HG03060 (cell line): Measurements from ENCODE around the gene DNAH14.
"Not testable (repeated sequence)": the region's sequence is repeated elsewhere in the genome, so short reads cannot be mapped to it uniquely, and the experiment has no call there.

Source experiments
- ATAC-seq: cut with Tn5 transposase; IDR thresholded peaks from one replicate; pipeline ENCODE4 v1.9.1; 2021; ENCODE audit warnings: low read depth, moderate number of reproducible peaks; ENCODE audit not compliant: unreplicated experiment

DNAH14 gene

DNA sequence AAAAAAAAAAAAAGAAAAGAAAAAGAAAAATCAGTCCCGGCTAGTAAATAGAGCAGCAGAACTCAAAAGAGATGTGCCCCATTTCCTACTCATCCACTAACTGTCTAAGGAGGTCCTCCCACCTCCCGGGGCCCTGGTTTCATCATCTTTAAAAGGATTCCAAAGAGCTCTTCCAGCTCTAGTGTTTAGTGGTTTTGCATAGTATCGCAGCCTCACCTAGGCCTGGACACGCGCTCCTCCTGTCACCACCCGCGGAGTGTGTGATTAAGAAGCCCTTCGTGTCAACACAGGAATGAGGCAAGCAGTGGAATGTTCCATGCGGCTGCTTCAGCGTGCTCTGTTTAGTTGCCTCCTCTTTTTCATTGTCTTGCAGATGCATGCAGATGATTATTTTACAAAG is 449.4 kb downstream of the DNAH14 start:
- ATAC-seq, result no peak

DNA sequence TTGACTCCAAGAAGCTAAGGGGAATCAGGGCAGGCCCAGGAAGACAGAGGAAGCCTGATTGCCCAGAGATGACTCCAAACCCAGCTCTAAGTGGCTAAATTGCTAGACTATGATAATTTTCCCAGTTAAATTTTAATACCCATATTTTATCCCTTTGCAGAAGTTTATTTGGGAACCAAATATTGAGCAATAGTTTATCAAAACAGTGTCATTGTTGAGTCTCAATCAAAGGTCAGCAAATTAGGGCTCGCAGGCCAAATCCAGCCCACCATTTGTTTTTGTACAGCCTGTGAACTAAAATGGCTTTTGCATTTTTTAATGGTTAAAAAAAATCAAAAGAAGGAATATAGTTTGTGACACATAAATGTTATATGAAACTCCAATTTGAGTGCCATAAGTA is 451.2 kb downstream of the DNAH14 start:
- no peak for ATAC-seq

DNA sequence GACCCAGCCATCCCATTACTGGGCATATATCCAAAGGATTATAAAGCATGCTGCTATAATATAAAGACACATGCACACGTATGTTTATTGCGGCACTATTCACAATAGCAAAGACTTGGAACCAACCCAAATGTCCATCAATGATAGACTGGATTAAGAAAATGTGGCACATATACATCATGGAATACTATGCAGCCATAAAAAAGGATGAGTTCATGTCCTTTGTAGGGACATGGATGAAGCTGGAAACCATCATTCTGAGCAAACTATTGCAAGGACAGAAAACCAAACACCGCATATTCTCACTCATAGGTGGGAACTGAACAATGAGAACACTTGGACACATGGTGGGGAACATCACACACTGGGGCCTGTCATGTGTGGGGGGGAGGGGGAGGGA is 457.4 kb downstream of the DNAH14 start:
- ATAC-seq, result not testable (repeated sequence)

DNA sequence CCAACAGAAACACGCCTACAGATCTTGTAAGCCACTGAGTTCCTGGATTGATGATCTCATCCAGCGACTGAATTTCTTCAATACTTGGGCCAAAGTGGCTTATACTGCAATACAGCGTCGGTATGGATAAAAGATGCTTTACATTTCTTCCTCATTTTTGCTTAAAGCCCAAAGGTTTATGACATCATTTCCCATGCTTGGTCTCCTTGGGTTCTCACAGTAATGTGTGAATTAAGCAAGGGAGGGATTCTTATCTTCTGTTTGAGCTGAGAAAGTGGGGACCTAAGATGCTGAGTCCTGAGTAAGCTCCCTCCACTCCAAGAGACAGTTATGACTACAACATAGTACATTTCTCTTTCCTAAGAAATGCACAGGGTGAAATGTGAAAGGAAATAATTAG is 458.9 kb downstream of the DNAH14 start:
- no peak for ATAC-seq

DNA sequence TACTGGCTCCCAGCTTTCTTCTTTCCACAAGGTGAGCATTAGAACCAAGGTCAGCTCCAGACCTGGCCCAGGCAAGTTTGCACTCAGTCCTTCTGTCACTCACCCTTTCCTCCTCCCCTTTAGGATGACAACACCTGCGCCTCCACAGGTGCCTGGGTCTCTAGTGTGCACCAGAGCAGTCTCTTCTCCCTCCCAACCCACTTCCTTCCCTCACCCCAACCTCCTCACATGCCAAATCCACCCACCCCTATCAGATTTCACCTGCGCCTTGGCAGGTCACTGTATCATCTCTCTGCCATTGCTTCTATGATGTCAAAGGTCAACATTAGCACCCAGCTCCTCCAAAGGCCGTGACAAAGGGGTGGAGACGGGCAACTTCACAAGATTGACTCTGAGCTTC is 460.4 kb downstream of the DNAH14 start:
- ATAC-seq, result no peak

GRCh38 chr1:225396357-225396756 is 466.9 kb downstream of the DNAH14 start:
- ATAC-seq, result no peak

DNA sequence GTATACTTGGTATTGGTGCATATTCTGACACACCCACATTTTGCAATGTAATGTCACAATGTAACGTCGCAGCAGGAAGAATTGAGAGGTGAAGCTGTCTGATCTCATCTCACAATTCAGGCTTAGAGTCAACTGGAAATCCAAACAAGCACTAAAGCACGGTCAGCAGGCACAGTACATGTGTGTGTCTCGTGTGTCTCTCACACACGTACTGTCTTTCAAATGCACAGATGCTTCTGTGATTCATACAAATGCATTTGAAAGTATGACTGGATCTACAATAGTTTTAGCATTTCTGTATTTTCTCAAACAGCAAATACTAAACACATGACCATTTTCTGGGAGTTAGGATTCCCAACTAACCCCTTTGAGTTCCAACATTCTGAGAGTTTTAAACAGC is 471.5 kb downstream of the DNAH14 start:
- no peak for ATAC-seq

- ATAC-seq, result no peak
Observed at GRCh38 chr1:225406976-225407725, 477.7 kb downstream of the DNAH14 start.

GRCh38 chr1:225407755-225408154 is 478.3 kb downstream of the DNAH14 start:
- no peak for ATAC-seq

DNA sequence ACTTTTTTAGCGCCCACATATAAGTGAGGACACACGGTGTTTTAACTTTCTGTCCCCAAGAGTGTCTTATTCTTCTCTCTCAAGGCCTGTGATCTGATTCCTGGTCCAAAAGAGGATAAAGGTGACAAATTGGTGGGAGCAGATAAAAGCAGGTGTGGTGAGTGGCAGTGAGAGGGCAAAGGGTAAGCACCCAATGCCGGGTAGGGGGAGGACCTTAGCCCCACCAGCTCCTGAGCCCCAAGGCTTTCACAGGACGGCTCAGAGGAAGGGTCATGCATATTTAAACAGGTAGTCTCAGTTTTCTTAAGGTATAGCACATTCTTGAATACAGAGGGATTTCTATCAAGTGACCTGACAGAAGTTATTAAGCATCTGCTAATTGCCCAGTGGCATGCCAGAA is 478.8 kb downstream of the DNAH14 start:
- ATAC-seq, result no peak

DNA sequence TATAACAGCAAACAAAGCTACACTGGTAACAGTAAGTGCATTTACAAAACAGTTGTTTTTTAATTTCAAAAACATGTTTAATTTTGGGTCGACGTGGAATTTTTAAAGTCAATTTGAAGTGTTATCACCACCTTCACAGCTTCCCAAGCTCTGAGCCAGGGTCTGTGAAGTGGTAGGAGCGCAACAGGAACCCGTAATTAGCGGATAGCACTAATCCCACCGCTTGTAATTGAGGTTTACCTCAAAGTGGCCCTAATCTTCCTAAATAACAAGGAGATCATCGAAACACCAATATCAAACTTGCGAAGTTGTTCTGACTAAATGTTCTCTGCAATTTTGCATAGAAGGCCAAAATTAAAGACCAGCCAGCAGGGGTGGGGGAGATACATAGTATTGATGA is 479.6 kb downstream of the DNAH14 start:
- no peak for ATAC-seq

DNA sequence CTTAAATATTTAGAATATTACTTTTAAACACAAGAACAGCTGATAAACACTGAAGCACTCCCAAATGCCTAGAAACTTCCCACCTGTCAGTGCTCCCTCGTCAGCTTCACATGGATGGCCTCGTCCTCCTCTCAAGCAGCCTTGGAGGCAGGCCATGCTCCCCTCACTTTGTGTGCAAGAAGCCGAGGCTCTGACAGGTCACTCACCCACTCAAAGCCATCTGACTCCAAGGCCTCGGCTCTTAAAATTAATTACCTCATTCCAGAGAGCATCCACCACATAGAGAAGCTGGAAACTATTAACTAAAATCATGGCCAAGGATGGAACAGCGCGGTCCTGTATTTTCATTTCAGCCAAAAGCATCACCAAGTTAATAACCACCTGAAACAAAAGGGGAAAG is 480.6 kb downstream of the DNAH14 start:
- no peak for ATAC-seq

- no peak for ATAC-seq
Observed at GRCh38 chr1:225412321-225412720, 482.8 kb downstream of the DNAH14 start.

DNA sequence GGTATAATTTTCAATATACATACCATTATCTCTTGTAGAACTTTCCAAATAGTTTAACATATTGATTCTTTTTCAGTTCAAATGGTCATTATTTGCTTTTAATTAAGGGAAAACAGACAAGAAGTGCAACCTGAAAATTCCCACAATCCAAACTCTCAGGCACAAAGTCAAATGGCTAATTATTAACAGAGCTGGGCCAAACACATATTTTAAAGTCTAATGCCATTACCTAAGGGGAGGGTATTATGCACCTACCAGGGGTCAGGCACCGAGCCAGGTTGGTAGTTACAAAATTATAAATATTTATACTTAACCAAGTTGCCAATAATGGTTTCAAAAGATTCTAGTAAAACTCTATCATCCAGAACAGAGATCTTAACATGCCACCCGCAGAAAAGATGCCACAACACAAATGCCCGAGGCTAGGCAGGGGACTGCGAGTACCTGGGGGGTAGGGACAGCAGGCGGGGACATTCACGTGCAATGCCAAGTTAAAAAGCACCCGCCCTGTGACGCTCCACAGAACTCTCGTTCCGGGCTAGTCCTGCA is 483.4 kb downstream of the DNAH14 start:
- no peak for ATAC-seq

- no peak for ATAC-seq
Observed at GRCh38 chr1:225413708-225414375, 484.4 kb downstream of the DNAH14 start.

- no peak for ATAC-seq
Observed at GRCh38 chr1:225415307-225415706, 485.8 kb downstream of the DNAH14 start.

DNA sequence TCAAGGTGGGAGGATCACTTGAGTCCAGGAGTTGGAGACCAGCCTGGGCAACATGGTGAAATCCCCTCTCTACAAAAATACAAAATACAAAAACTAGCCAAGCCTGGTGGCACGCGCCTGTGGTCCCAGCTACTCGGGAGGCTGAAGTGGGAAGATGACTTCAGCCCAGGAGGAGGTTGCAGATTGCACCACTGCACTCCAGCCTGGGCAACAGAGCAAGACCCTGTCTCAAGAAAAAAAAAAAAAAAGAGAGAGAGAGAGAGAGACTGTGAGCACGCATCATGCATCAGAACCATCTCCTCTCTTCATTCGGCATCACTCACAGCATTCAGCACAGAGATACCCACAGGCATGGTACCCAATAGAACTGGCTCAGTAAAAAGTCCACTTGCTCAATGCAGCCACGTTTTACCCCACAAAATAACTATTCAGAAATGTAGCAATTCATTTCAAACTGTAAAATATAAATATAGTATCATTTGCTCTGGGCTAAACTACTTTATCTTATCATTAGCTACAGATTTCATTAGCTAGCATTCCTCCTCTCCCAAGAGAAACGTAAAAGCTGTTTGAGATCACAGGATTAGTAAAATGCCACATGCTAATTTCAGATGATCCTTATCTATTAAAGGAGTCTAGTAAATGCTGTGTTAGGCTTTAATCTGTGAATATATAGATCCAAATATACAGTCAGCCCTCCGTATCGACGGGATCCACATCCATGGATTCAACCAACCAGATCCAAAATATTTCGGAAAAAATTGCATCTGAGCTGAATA is 486.7 kb downstream of the DNAH14 start:
- no peak for ATAC-seq

DNA sequence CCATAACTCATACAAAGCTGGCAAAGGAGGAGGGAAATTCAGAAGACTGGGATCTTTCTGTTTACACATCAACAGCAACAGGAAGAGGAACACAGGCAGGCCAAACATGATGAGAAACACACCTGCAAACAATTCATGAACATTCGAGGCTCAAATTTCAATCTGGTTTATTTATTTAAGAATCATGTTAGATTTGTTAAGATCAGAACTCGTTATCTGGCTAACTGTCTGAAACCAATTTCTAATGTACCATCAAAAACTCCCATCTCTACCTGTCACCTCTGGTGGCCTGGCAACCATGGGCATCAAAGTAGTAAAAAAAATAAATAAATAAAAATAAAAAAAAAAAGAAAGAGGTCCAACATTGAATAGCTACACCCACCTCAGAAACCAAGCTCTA is 488.6 kb downstream of the DNAH14 start:
- ATAC-seq, result no peak

DNA sequence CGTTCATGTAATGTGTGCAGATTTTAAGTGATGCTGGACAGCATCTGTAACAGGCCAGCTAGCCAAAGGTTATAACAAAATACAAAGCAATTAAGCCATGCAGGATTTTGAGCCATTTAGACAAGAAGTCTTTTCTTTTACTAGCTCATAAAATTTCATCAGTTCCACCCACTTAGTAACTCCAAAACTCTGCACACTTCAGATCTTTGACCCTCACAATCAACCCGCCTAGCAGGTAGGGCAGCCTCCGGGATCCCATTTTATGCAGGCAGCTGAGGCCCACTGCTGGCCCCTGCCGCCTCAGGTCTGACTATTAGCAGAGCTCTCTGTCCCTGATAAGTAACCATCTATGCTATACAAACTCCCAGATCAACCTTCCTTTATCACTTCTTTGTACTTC is 489.1 kb downstream of the DNAH14 start:
- no peak for ATAC-seq

DNA sequence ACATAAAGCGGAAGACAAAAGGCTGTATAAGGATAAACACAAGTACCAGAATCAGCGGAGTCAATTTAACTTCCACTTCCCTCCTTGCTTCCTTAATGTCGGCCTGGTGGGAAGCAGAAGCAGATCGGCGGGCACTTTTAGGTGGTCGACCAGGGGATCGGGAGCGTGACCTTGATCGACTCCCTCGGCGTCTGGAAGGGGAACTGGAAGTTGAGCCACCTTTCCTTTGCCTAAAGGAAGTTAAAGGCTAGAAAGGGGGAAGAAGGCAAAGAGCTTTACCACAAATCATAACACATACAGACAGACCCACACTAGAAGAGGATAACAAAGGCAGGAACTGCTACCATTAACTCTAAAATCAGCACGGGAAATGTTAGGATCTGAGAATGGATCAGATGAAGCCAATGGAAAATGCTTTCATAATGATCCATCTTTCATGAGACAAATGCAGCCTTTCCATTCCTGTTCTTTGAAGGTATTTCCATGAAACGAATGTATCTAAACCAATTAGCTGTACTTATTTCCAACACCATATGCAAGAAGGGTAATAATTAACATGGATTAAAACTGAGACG is 492.6 kb downstream of the DNAH14 start:
- no peak for ATAC-seq
